OCI-LY3 (cell line): ENCODE results near the gene BRSK1.
A peak's percentile ranks its signal among the peaks of the same experiment; 100 is the strongest.

ENCODE experiments used
- H2AFZ ChIP-seq: fragments of 200-600, 300-600 bp; shearing (Covaris generic); 2 replicates; pipeline ENCODE4 v1.6.0; 2014; ENCODE audit warnings: antibody characterized with exemption, low read depth, low read length
- H3K27ac ChIP-seq: fragments of 200-600, 300-600 bp; sonication (generic); 2 replicates; pipeline ENCODE4 v1.5.1; 2014; ENCODE audit warnings: mild to moderate bottlenecking, low read length, moderate library complexity, mixed read lengths
- H3K27me3 ChIP-seq: fragments of 200-600, 300-600 bp; sonication (generic); 2 replicates; pipeline ENCODE4 v1.6.1; 2014; ENCODE audit warnings: low read depth, low read length, mixed read lengths
- H3K36me3 ChIP-seq: fragments of 200-600, 300-600 bp; sonication (generic); replicated peaks from 2 replicates; pipeline ENCODE3; 2014; ENCODE audit warnings: low read depth, low read length, mixed read lengths
- H3K4me1 ChIP-seq: fragments of 300-600, 200-600 bp; sonication (generic); 2 replicates; pipeline ENCODE4 v1.6.1; 2014; ENCODE audit warnings: low read length, mixed read lengths
- H3K4me2 ChIP-seq: fragments of 200-600, 300-600 bp; sonication (generic); 2 replicates; pipeline ENCODE4 v1.6.1; 2014; ENCODE audit warnings: low read length, mixed read lengths
- H3K4me3 ChIP-seq: fragments of 300-600, 200-600 bp; sonication (generic); 2 replicates; pipeline ENCODE4 v1.5.1; 2014; ENCODE audit warnings: antibody characterized with exemption, mild to moderate bottlenecking, low read length, moderate library complexity
- H3K79me2 ChIP-seq: fragments of 300-600, 200-600 bp; shearing (Covaris generic); 2 replicates; pipeline ENCODE4 v1.6.1; 2014; ENCODE audit warnings: mild to moderate bottlenecking, low read length, mixed read lengths
- H3K9ac ChIP-seq: fragments of 300-600, 200-600 bp; shearing (Covaris generic); 2 replicates; pipeline ENCODE4 v1.6.0; 2014; ENCODE audit warnings: mild to moderate bottlenecking, low read length, moderate library complexity
- H3K9me3 ChIP-seq: fragments of 200-600, 300-600 bp; shearing (Covaris generic); 2 replicates; pipeline ENCODE4 v1.6.1; 2014; ENCODE audit warnings: low read length, mixed read lengths; ENCODE audit not compliant: insufficient read depth
- H4K20me1 ChIP-seq: fragments of 200-600, 300-600 bp; sonication (generic); 2 replicates; pipeline ENCODE4 v1.6.1; 2016; ENCODE audit warnings: low read length, mixed read lengths; ENCODE audit not compliant: insufficient read depth
- CTCF ChIP-seq: fragments of 200-600, 300-600 bp; sonication (generic); IDR thresholded peaks from 2 replicates; pipeline ENCODE4 v1.5.1; 2014; ENCODE audit warnings: antibody characterized with exemption, low read length, low read depth
- EZH2phosphoT487 ChIP-seq: fragments of 200-600 bp; shearing (Covaris generic); IDR thresholded peaks from 2 replicates; pipeline ENCODE4 v1.6.1; 2018; ENCODE audit warnings: antibody characterized with exemption, mixed run types, low read depth

BRSK1 gene

DNA sequence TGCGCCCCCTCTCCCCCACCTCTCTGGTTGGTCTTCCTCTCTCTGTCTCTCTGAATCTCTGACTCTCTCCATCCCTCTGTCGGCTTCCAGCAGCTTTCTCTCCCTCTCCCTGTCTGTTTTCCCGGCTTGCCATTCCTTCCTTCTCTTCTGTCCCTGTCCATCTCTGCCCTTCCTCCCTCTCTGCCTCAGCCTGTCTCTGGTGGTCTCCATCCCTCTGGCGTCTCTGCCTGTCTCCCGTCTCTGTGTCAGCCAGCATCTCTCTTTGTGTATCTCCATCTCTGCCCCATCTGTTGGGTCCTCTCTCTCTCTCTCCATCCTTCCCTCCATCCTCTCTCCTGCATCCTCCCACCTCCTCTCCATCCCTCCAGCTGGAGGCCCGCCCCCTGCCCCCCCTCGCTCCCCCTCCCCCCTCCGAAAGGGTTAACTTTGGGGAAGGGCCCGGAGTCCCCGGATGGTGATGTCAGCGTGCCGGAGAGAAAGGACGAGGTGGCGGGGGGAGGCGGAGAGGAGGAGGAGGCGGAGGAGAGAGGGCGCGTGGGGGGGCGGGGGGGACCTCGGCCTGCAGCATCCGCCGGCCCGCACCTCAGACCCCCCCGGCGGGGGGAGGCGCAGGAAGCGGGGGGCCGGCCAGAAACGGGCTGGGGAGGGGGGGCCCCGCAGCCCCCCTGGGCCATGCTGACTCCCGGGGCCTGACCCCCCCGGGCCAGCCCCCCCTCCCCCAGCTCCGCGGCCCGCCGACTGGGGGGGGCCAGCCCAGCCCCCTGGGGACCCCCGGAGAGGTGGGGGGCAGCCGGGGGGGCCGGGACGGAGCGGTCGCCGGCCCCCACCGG is at the start of gene BRSK1:
Gene BRSK1 (plus strand): TSS at position 450 of the 830 bp plus-strand sequence. CDS start 446 bp downstream, outside the sequence.
- Histone ChIP-seq H2AFZ (peak within 1 kb of the TSS; percentile 51; the same call in 1 of the 2 replicates), H3K4me2 (peak within 1 kb of the TSS; percentile 73), H3K9ac (peak within 1 kb of the TSS; percentile 47), H4K20me1 (no peaks in the 10 kb centered on the region), H3K4me3 (peak within 1 kb of the TSS; percentile 75), H3K36me3 (no peaks in the 10 kb centered on the region), H3K27ac (no peak within 1 kb of the TSS), H3K4me1 (peaks cover 24% of the 10 kb centered on the region), H3K79me2 (peaks cover 10% of the 10 kb centered on the region), H3K9me3 (no peaks in the 10 kb centered on the region), H3K27me3 (no peaks in the 10 kb centered on the region)
- TF ChIP-seq CTCF (no peak), EZH2phosphoT487 (no peak)

GRCh38 chr19:55238030-55238429 is 45.8 kb upstream of the BRSK1 start:
- Histone ChIP-seq H3K4me3 (no peak overlapping the region), H3K79me2 (peaks cover 50% of the 10 kb centered on the region), H3K4me1 (no peaks in the 10 kb centered on the region), H4K20me1 (peaks cover 37% of the 10 kb centered on the region), H3K27ac (no peak overlapping the region), H2AFZ (no peak overlapping the region), H3K9ac (no peak overlapping the region), H3K27me3 (no peaks in the 10 kb centered on the region), H3K4me2 (no peak overlapping the region), H3K36me3 (peaks cover 84% of the 10 kb centered on the region), H3K9me3 (no peaks in the 10 kb centered on the region)
- TF ChIP-seq EZH2phosphoT487, result no peak
- TF ChIP-seq CTCF, result no peak

DNA sequence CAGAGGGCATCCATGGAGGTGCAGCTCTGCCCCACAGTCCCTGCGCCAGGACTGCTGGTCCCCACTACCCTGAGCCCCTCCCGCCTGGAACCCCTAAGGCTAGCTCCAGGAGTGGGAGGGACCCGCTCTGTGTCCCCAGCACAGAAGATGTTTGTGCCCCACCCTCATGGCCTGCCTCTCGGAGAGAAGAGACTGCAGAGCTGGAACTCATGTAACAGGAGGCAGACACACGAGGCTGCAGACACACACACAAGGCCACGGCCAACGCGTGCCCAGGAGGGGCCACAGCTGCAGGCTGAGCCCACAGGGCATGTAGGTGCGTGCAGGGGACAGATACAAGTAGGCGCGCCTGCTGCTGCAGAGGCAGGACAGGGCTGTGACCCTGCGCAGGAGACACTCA is 44.8 kb upstream of the BRSK1 start:
- Histone ChIP-seq H3K9me3 (no peaks in the 10 kb centered on the region), H3K27ac (no peak overlapping the region), H2AFZ (no peak overlapping the region), H3K4me1 (no peaks in the 10 kb centered on the region), H3K9ac (no peak overlapping the region), H4K20me1 (peaks cover 41% of the 10 kb centered on the region), H3K36me3 (peaks cover 85% of the 10 kb centered on the region), H3K79me2 (peaks cover 57% of the 10 kb centered on the region), H3K27me3 (no peaks in the 10 kb centered on the region), H3K4me2 (no peak overlapping the region), H3K4me3 (no peak overlapping the region)
- TF ChIP-seq EZH2phosphoT487, result no peak
- no peak for TF ChIP-seq CTCF

DNA sequence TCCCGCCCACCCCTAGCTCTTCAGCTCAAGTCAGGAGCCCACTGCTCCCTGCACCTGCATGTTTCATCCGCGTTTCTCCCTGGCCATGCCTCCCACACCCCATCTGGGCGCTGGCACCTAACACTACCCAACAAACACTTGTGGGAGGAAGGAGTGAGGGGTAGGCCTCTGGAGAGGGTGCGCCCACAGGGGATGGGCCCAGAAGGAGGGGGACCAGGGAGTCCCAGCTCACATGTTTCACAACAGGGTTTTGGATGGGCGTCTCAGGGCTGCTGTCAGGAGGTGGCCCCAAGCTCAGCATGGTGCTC is 43.1 kb upstream of the BRSK1 start:
- H3K9me3 ChIP-seq, result no peaks in the 10 kb centered on the region
- no peak overlapping the region for H3K4me2 ChIP-seq
- H3K36me3 ChIP-seq, result peaks cover 89% of the 10 kb centered on the region
- H4K20me1 ChIP-seq, result peaks cover 44% of the 10 kb centered on the region
- no peaks in the 10 kb centered on the region for H3K27me3 ChIP-seq
- peaks cover 73% of the 10 kb centered on the region for H3K79me2 ChIP-seq
- no peak overlapping the region for H2AFZ ChIP-seq
- H3K9ac ChIP-seq, result no peak overlapping the region
- H3K4me1 ChIP-seq, result no peaks in the 10 kb centered on the region
- TF ChIP-seq EZH2phosphoT487 (no peak), CTCF (no peak)
- no peak overlapping the region for H3K4me3 ChIP-seq
- no peak overlapping the region for H3K27ac ChIP-seq
